H9 (cell line): ENCODE results near the gene CHD6. TPM values are rescaled to one million over a fixed set of nuclear protein-coding genes. Genes with fewer than 3 reads are reported as not detected.

Experiments
- DNase-seq: peaks from one replicate; pipeline ENCODE4 v3.0.0-alpha.2; 2017
- H2AFZ ChIP-seq: one replicate; pipeline ENCODE4 v1.6.1; 2013; ENCODE audit warnings: mild to moderate bottlenecking, low read length, control low read depth, moderate library complexity
- H2AK5ac ChIP-seq: 2 replicates; pipeline ENCODE4 v1.6.1; 2013; ENCODE audit warnings: low read length, control low read depth, mixed read lengths; ENCODE audit not compliant: insufficient read length
- H2BK120ac ChIP-seq: one replicate; pipeline ENCODE4 v1.6.1; 2013; ENCODE audit warnings: low read depth, mild to moderate bottlenecking, low read length, control low read depth, inconsistent platforms; ENCODE audit not compliant: poor library complexity, severe bottlenecking
- H2BK12ac ChIP-seq: 2 replicates; pipeline ENCODE4 v1.6.1; 2013; ENCODE audit warnings: low read length, control low read depth, mixed read lengths, low read depth; ENCODE audit not compliant: insufficient read length
- H2BK15ac ChIP-seq: 2 replicates; pipeline ENCODE4 v1.6.1; 2013; ENCODE audit warnings: low read depth, low read length, control low read depth
- H2BK20ac ChIP-seq: one replicate; pipeline ENCODE4 v1.6.1; 2013; ENCODE audit warnings: low read depth, mild to moderate bottlenecking, low read length, control low read depth, inconsistent platforms; ENCODE audit not compliant: poor library complexity, severe bottlenecking
- H2BK5ac ChIP-seq: 2 replicates; pipeline ENCODE4 v1.6.1; 2013; ENCODE audit warnings: low read length, control low read depth, mixed read lengths; ENCODE audit not compliant: insufficient read length
- H3K14ac ChIP-seq: 2 replicates; pipeline ENCODE4 v1.6.1; 2013; ENCODE audit warnings: low read length, control low read depth; ENCODE audit not compliant: insufficient read depth
- H3K18ac ChIP-seq: 2 replicates; pipeline ENCODE4 v1.6.1; 2013; ENCODE audit warnings: low read depth, mild to moderate bottlenecking, mixed read lengths, low read length, control low read depth; ENCODE audit not compliant: insufficient read length
- H3K23ac ChIP-seq: 2 replicates; pipeline ENCODE4 v1.6.1; 2013; ENCODE audit warnings: low read length, control low read depth, mixed read lengths, low read depth; ENCODE audit not compliant: insufficient read length
- H3K23me2 ChIP-seq: 2 replicates; pipeline ENCODE4 v1.6.1; 2013; ENCODE audit warnings: low read depth, mild to moderate bottlenecking, mixed read lengths, low read length, control low read depth; ENCODE audit not compliant: insufficient read length, poor library complexity, severe bottlenecking
- H3K27ac ChIP-seq: 2 replicates; pipeline ENCODE4 v1.5.1; 2013; ENCODE audit warnings: low read length, control low read depth, mixed read lengths, low read depth; ENCODE audit not compliant: insufficient read length
- H3K27me3 ChIP-seq: 2 replicates; pipeline ENCODE4 v1.6.1; 2013; ENCODE audit warnings: low read length, control low read depth, inconsistent platforms; ENCODE audit not compliant: insufficient read depth
- H3K4ac ChIP-seq: 2 replicates; pipeline ENCODE4 v1.6.1; 2013; ENCODE audit warnings: low read depth, mild to moderate bottlenecking, control low read depth, inconsistent platforms, low read length, moderate library complexity
- H3K4me1 ChIP-seq: 2 replicates; pipeline ENCODE4 v1.6.1; 2013; ENCODE audit warnings: low read length, control low read depth, inconsistent platforms; ENCODE audit not compliant: insufficient read depth
- H3K4me2 ChIP-seq: 2 replicates; pipeline ENCODE4 v1.6.1; 2013; ENCODE audit warnings: low read length, control low read depth, mixed read lengths; ENCODE audit not compliant: insufficient read length, insufficient read depth
- H3K56ac ChIP-seq: 2 replicates; pipeline ENCODE4 v1.6.1; 2013; ENCODE audit warnings: low read depth, mild to moderate bottlenecking, mixed read lengths, low read length, control low read depth; ENCODE audit not compliant: insufficient read length
- H3K79me1 ChIP-seq: 2 replicates; pipeline ENCODE4 v1.6.1; 2013; ENCODE audit warnings: low read depth, mild to moderate bottlenecking, moderate library complexity, low read length, control low read depth, inconsistent platforms; ENCODE audit not compliant: insufficient read depth, poor library complexity, severe bottlenecking
- H3K79me2 ChIP-seq: 2 replicates; pipeline ENCODE4 v1.6.1; 2013; ENCODE audit warnings: low read length, control low read depth, inconsistent platforms; ENCODE audit not compliant: insufficient read depth
- H3K9ac ChIP-seq: 2 replicates; pipeline ENCODE4 v1.6.1; 2013; ENCODE audit warnings: low read length, control low read depth, mixed read lengths; ENCODE audit not compliant: insufficient read length; ENCODE audit errors: extremely low read depth
- H3K9me3 ChIP-seq: one replicate; pipeline ENCODE4 v1.6.1; 2013; ENCODE audit warnings: low read depth, low read length, inconsistent platforms; ENCODE audit not compliant: control insufficient read depth
- H3T11ph ChIP-seq: one replicate; pipeline ENCODE4 v1.6.1; 2013; ENCODE audit warnings: mild to moderate bottlenecking, low read length, control low read depth, inconsistent platforms
- H4K20me1 ChIP-seq: one replicate; pipeline ENCODE4 v1.6.1; 2013; ENCODE audit not compliant: control insufficient read depth, insufficient read length, insufficient read depth
- H4K5ac ChIP-seq: 2 replicates; pipeline ENCODE4 v1.6.1; 2013; ENCODE audit warnings: low read depth, mild to moderate bottlenecking, mixed read lengths, low read length, control low read depth; ENCODE audit not compliant: insufficient read length
- H4K8ac ChIP-seq: replicated peaks from 2 replicates; pipeline ENCODE4 v1.6.1; 2013; ENCODE audit warnings: low read length, control low read depth, mixed read lengths, low read depth; ENCODE audit not compliant: insufficient read length
- H4K91ac ChIP-seq: 2 replicates; pipeline ENCODE4 v1.6.1; 2013; ENCODE audit warnings: low read depth, mild to moderate bottlenecking, moderate library complexity, mixed read lengths, low read length, control low read depth; ENCODE audit not compliant: insufficient read length
- H3K27ac Mint-ChIP-seq, 3 experiments: 2 replicates in 2 of 3; 3 replicates in 1 of 3; pipeline ENCODE4 v1.8.0; 2020 to 2021; ENCODE audit warnings: mixed read lengths in 3 of 3, mild to moderate bottlenecking in 1 of 3, moderate library complexity in 1 of 3
- H3K27me3 Mint-ChIP-seq: 2 replicates; pipeline ENCODE4 v1.8.0; 2021; ENCODE audit warnings: low read depth, mild to moderate bottlenecking, moderate library complexity, mixed read lengths
- H3K36me3 Mint-ChIP-seq, 3 experiments: 2 replicates in 2 of 3; 3 replicates in 1 of 3; pipeline ENCODE4 v1.8.0; 2020 to 2021; ENCODE audit warnings: low read depth in 3 of 3, mixed read lengths in 3 of 3; ENCODE audit not compliant: insufficient read depth in 1 of 3
- H3K4me1 Mint-ChIP-seq, 2 experiments: 2 replicates each; pipeline ENCODE4 v1.8.0; 2020; ENCODE audit warnings: mixed read lengths in 2 of 2
- H3K4me3 Mint-ChIP-seq, 2 experiments: 2 replicates in 1 of 2; 3 replicates in 1 of 2; pipeline ENCODE4 v1.8.0; 2020 to 2021; ENCODE audit warnings: mild to moderate bottlenecking in 2 of 2, mixed read lengths in 2 of 2, moderate library complexity in 1 of 2
- H3K9me3 Mint-ChIP-seq, 2 experiments: 2 replicates in 1 of 2; 3 replicates in 1 of 2; pipeline ENCODE4 v1.8.0; 2020; ENCODE audit warnings: mild to moderate bottlenecking in 2 of 2, mixed read lengths in 2 of 2, moderate library complexity in 1 of 2
- WGBS: extraction: QIAGEN DNeasy Blood & Tissue Kit; methylation state at CpG from one replicate; pipeline ENCODE4 v1.1.7; 2013; ENCODE audit warnings: missing lambda C conversion rate, low lambda C conversion rate, mixed read lengths; ENCODE audit not compliant: insufficient read length; ENCODE audit errors: extremely low coverage; 5-methylcytosine and 5-hydroxymethylcytosine counted together
- total RNA-seq: library from RNA; stranded (reverse); gene quantifications from 2 replicates; pipeline ENCODE4 v1.2.1, GENCODE V29; 2021
- TF ChIP-seq, protein P1 (sequence below): fragments of 200-600 bp; sonication (generic); conservative IDR thresholded peaks from 3 replicates; pipeline ENCODE4 v1.8.0; 2021; ENCODE audit warnings: antibody characterized with exemption, mild to moderate bottlenecking

CHD6 gene
- total RNA-seq, 1 experiment from 2014 or later, result 51.5 TPM

DNA sequence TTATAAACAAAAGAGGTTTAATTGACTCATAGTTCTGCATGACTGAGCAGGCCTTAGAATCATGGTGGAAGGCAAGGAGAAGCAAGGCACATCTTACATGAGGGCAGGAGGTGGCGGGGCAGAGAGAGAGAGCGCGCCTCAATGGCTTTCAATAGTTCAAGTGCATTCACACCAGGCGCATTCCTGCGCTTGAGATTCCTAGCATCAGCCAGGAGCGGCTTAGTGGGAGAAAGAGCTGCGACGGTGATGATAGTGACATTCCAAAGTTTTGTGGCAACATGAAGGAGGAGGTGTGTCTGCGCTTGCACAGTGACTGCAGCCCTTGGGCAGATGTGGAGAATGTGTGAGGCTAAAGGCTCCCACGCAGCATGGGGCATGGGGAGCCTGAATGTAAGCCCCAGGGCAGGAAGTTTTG lies 226.6 kb downstream of the CHD6 start:
- H3K79me2 ChIP-seq, result no peaks in the 10 kb centered on the region
- H3K14ac ChIP-seq, result no peak overlapping the region
- no peak overlapping the region for H3K9ac ChIP-seq
- TF ChIP-seq, protein P1, sequence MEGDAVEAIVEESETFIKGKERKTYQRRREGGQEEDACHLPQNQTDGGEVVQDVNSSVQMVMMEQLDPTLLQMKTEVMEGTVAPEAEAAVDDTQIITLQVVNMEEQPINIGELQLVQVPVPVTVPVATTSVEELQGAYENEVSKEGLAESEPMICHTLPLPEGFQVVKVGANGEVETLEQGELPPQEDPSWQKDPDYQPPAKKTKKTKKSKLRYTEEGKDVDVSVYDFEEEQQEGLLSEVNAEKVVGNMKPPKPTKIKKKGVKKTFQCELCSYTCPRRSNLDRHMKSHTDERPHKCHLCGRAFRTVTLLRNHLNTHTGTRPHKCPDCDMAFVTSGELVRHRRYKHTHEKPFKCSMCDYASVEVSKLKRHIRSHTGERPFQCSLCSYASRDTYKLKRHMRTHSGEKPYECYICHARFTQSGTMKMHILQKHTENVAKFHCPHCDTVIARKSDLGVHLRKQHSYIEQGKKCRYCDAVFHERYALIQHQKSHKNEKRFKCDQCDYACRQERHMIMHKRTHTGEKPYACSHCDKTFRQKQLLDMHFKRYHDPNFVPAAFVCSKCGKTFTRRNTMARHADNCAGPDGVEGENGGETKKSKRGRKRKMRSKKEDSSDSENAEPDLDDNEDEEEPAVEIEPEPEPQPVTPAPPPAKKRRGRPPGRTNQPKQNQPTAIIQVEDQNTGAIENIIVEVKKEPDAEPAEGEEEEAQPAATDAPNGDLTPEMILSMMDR, result no peak
- H3T11ph ChIP-seq, result no peak overlapping the region
- H3K56ac ChIP-seq, result no peak overlapping the region
- no peak overlapping the region for H4K91ac ChIP-seq
- no peaks in the 10 kb centered on the region for H3K23me2 ChIP-seq
- Mint-ChIP-seq H3K9me3 (no peaks in the 10 kb centered on the region), H3K4me1 (peaks cover 29 to 36% of the 10 kb centered on the region in 2 experiments), H3K27me3 (no peaks in the 10 kb centered on the region), H3K4me3 (no peak overlapping the region), H3K27ac (no peak overlapping the region; a peak in 1 of 7 replicates), H3K36me3 (no peaks in the 10 kb centered on the region)
- DNase-seq, result no peak
- no peak overlapping the region for H2BK15ac ChIP-seq
- H2BK12ac ChIP-seq, result no peak overlapping the region
- no peak overlapping the region for H3K4ac ChIP-seq
- H2AK5ac ChIP-seq, result no peak overlapping the region
- no peak overlapping the region for H4K5ac ChIP-seq
- H3K27ac ChIP-seq, result no peak overlapping the region
- H3K4me2 ChIP-seq, result no peak overlapping the region
- H2BK20ac ChIP-seq, result no peak overlapping the region
- no peak overlapping the region for H4K8ac ChIP-seq
- no peaks in the 10 kb centered on the region for H4K20me1 ChIP-seq
- H2AFZ ChIP-seq, result no peak overlapping the region
- WGBS, result no CpG with 5 or more reads among the region's 10 CpGs
- no peak overlapping the region for H2BK120ac ChIP-seq
- no peak overlapping the region for H3K23ac ChIP-seq
- no peak overlapping the region for H3K18ac ChIP-seq
- no peaks in the 10 kb centered on the region for H3K27me3 ChIP-seq
- no peaks in the 10 kb centered on the region for H3K9me3 ChIP-seq
- no peaks in the 10 kb centered on the region for H3K79me1 ChIP-seq
- no peak overlapping the region for H2BK5ac ChIP-seq
- peaks cover 8% of the 10 kb centered on the region; the same call in 1 of the 2 replicates for H3K4me1 ChIP-seq
